A673 (cell line): ENCODE data around the gene ITM2C. TPM values are rescaled to one million over a fixed set of nuclear protein-coding genes. Genes with fewer than 3 reads are reported as not detected.

Experiments used
- BruUV-seq: library from RNA; stranded (reverse); fragments of 400-500 nt; replicated peaks from 2 replicates; lab custom pipeline; 2021; lab: Mats Ljungman, UMichigan
- CTCF ChIA-PET: fragments of 300-600 bp; sonication (Branson Sonifier 250); formaldehyde crosslinking; loops from one replicate; lab custom pipeline; 2022; ENCODE audit warnings: antibody characterized with exemption; lab: Charles Lee
- POLR2A ChIA-PET: fragments of 300-600 bp; sonication (Branson Sonifier 250); formaldehyde crosslinking; loops from one replicate; lab custom pipeline; 2022; ENCODE audit warnings: antibody characterized with exemption; ENCODE audit not compliant: low non-redundant PET; lab: Charles Lee
- DNase-seq: peaks from one replicate; pipeline ENCODE4 v3.0.0-alpha.2; 2015; ENCODE audit warnings: low spot score
- H3K27ac ChIP-seq: fragments of 200-600 bp; sonication (generic); 2 replicates; pipeline ENCODE4 v1.5.1; 2016; ENCODE audit warnings: mixed run types, low read depth, mild to moderate bottlenecking, mixed read lengths, antibody characterized with exemption, low read length; ENCODE audit not compliant: poor library complexity, severe bottlenecking
- H3K27me3 ChIP-seq: fragments of 200-600 bp; sonication (generic); replicated peaks from 2 replicates; pipeline ENCODE4 v1.6.1; 2017; ENCODE audit warnings: mixed run types, low read depth, mild to moderate bottlenecking, mixed read lengths, antibody characterized with exemption, low read length; ENCODE audit not compliant: insufficient read depth, poor library complexity
- H3K36me3 ChIP-seq: fragments of 200-600 bp; sonication (generic); 2 replicates; pipeline ENCODE4 v1.6.1; 2016; ENCODE audit warnings: mixed run types, mild to moderate bottlenecking, mixed read lengths, antibody characterized with exemption, low read length; ENCODE audit not compliant: insufficient read depth, poor library complexity, severe bottlenecking
- H3K4me1 ChIP-seq: fragments of 200-600 bp; sonication (generic); 2 replicates; pipeline ENCODE4 v1.6.1; 2017; ENCODE audit warnings: mixed run types, mild to moderate bottlenecking, mixed read lengths, antibody characterized with exemption, low read length; ENCODE audit not compliant: insufficient read depth, poor library complexity, severe bottlenecking
- H3K4me3 ChIP-seq: fragments of 200-600 bp; sonication (generic); 2 replicates; pipeline ENCODE4 v1.5.1; 2016; ENCODE audit warnings: low read depth, mixed run types, mild to moderate bottlenecking, mixed read lengths, low read length; ENCODE audit not compliant: poor library complexity, severe bottlenecking
- H3K9me3 ChIP-seq: fragments of 200-600 bp; sonication (generic); 2 replicates; pipeline ENCODE4 v1.6.1; 2016; ENCODE audit warnings: mixed run types, low read depth, mild to moderate bottlenecking, mixed read lengths, antibody characterized with exemption, low read length; ENCODE audit not compliant: poor library complexity, severe bottlenecking
- EZH2 ChIP-seq: fragments of 200-600 bp; sonication (generic); IDR thresholded peaks from 2 replicates; pipeline ENCODE4 v1.6.1; 2017; ENCODE audit warnings: borderline replicate concordance, low read depth, mild to moderate bottlenecking, mixed read lengths, antibody characterized with exemption, low read length; ENCODE audit not compliant: poor library complexity, severe bottlenecking
- intact Hi-C: fragments of 100-400 bp; cut with micrococcal nuclease; formaldehyde crosslinking; loops from one replicate; pipeline ENCODE4 v1.10.0; 2022; ENCODE audit not compliant: unreplicated experiment
- total RNA-seq: library from RNA; stranded (reverse); gene quantifications from 2 replicates; pipeline ENCODE4 v1.2.3, GENCODE V29; 2021
- TF ChIP-seq, protein P1 (sequence below): fragments of 300-800, 200-600 bp; sonication (generic); conservative IDR thresholded peaks from 2 replicates; pipeline ENCODE4 v1.5.1; 2017; ENCODE audit warnings: low read depth, mild to moderate bottlenecking, antibody characterized with exemption, low read length, moderate library complexity, mixed read lengths

The ITM2C gene
- total RNA-seq, 1 experiment from 2014 or later, result 283 TPM

DNA sequence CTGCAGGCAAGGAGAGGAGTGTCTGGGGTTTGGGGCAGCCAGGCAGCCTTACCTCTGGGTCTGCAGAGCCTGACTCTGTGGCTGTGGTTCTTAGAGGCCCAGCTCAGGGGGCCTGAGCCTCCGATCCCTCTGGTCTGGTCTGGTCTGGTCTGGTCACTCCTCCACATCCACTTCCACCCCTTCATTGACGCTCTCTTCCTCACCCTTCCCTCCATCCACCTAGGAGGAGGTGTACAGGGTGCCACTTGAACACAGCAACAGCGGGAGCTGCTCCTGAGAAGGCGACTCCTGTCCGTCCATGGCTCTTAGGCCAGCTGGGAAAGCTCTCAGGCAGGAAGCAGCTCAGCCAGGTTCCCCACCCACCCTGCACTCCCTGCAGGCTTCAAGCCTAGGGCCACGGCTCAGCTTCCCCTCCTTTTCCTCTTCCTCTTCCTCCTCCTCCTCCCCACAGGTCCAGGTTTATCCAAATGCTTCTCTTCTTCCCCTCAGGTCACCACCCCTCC is 43.4 kb downstream of the ITM2C start:
- Histone ChIP-seq H3K27me3 (no peaks in the 10 kb centered on the region), H3K36me3 (no peaks in the 10 kb centered on the region), H3K9me3 (no peaks in the 10 kb centered on the region), H3K4me1 (peaks cover 14% of the 10 kb centered on the region), H3K4me3 (no peak overlapping the region), H3K27ac (peak overlapping the region; percentile 31)
- no peak for DNase-seq
- TF ChIP-seq EZH2, result no peak
- TF ChIP-seq, protein P1, sequence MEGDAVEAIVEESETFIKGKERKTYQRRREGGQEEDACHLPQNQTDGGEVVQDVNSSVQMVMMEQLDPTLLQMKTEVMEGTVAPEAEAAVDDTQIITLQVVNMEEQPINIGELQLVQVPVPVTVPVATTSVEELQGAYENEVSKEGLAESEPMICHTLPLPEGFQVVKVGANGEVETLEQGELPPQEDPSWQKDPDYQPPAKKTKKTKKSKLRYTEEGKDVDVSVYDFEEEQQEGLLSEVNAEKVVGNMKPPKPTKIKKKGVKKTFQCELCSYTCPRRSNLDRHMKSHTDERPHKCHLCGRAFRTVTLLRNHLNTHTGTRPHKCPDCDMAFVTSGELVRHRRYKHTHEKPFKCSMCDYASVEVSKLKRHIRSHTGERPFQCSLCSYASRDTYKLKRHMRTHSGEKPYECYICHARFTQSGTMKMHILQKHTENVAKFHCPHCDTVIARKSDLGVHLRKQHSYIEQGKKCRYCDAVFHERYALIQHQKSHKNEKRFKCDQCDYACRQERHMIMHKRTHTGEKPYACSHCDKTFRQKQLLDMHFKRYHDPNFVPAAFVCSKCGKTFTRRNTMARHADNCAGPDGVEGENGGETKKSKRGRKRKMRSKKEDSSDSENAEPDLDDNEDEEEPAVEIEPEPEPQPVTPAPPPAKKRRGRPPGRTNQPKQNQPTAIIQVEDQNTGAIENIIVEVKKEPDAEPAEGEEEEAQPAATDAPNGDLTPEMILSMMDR, result no peak
- CTCF ChIA-PET, result no interaction called here
- no TSS peak for BruUV-seq
- POLR2A ChIA-PET, result no interaction called here
- intact Hi-C loops, result no loop called here

DNA sequence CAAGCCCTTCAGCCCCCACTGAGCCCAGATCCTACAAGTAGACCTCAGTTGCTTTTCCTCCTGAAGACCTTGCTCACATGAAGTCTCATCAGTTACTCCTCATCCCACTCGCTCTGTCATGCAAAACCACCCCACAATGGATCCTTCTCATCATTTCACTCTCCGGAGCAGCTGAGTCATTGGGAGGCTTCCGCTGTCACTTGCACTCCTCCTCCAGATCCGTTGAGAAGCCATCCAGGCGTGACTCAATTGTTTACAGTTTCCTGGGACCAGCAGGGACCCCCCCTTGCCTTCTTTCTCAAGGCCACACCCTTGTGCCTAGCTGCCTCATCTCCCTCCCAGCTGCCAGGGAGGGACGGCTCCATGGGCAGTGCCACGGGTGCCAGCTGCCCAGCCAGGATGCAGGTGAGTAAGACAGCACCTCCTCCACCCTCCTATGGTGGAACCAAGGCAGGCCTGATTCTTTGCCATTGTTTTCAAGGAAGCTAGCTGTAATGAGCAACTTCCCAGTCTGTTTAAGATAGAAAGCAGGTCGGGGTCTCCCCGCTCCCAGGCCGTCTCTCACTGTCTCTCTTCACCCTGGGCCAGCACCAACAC is 44.0 kb downstream of the ITM2C start:
- H3K4me3 ChIP-seq, result no peak overlapping the region
- no peaks in the 10 kb centered on the region for H3K36me3 ChIP-seq
- ChIA-PET POLR2A (interaction anchor here (0.6 kb wide), 1 partner anchor 10 kb away, joined by 4 read pairs; no protein-coding TSS in a partner anchor), CTCF (no interaction called here)
- H3K9me3 ChIP-seq, result no peaks in the 10 kb centered on the region
- BruUV-seq, result no TSS peak
- TF ChIP-seq, protein P1, result no peak
- no peak for TF ChIP-seq EZH2
- peaks cover 14% of the 10 kb centered on the region for H3K4me1 ChIP-seq
- peak; percentile 87 for DNase-seq
- H3K27ac ChIP-seq, result peak overlapping the region; percentile 31
- H3K27me3 ChIP-seq, result no peaks in the 10 kb centered on the region
- intact Hi-C loops, result no loop called here

DNA sequence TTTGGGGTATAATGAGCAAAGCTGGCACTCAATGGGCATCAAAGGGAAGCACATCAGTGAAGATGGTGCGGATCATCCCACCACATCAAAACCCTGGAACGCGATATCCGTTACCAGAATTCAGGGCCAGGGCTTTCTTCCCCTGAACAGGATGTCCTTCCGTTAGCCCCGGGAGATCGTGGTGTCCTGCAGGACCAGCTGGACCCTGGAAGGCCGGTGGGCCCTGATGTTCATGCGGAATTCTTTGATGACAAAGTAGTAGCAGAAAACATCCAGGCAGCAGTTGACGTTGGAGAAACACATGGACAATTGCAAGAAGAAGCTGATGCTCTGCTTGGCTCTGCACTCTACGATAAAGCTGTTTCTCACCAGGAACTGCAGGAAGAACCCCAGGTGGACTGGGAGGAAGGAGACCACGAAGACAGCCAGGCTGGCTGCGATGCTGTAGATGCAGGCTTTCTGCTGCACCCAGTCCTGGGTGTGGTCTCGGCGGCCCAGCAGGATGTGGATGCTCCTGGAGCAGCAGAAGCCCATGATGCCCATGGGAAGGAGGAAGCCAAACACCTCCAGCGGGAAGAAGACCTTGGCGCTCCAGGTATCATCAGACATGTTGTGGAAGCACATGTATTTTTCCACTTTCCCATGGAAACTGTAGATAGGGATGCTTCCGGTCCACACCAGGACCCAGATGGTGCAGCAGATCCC is 45.3 kb downstream of the ITM2C start:
- ChIA-PET POLR2A (no interaction called here), CTCF (no interaction called here)
- Histone ChIP-seq H3K36me3 (no peaks in the 10 kb centered on the region), H3K27me3 (no peaks in the 10 kb centered on the region), H3K27ac (no peak overlapping the region), H3K4me1 (peaks cover 14% of the 10 kb centered on the region), H3K4me3 (no peak overlapping the region), H3K9me3 (no peaks in the 10 kb centered on the region)
- BruUV-seq, result no TSS peak
- TF ChIP-seq, protein P1, result no peak
- TF ChIP-seq EZH2, result no peak
- intact Hi-C loops, result no loop called here
- no peak for DNase-seq
